Measurements from ENCODE around the gene CACNA2D3.
"Not testable (repeated sequence)": the region's sequence is repeated elsewhere in the genome, so short reads cannot be mapped to it uniquely, and the experiment has no call there.

CACNA2D3 gene

DNA sequence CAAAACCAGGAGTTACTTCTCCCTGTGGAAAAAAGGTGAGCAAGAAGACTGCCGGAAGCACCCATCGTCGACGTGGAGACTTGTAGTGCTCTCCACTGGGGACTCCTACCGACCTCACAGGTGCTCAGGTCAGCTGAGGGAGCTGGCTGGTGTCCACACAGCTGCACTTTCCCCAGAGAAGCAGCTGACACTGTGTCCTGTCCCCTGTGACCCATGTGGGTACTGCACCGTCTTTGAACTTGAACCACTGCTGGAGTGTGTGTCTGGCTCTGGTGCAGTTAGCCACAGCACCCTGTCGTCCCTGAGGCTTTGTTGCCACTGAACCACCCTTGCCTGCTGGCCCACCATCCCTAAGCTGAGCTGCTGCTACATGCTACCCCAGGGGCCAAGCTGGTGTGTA lies 270.8 kb downstream of the CACNA2D3 start:
- no peak for DNase-seq

DNA sequence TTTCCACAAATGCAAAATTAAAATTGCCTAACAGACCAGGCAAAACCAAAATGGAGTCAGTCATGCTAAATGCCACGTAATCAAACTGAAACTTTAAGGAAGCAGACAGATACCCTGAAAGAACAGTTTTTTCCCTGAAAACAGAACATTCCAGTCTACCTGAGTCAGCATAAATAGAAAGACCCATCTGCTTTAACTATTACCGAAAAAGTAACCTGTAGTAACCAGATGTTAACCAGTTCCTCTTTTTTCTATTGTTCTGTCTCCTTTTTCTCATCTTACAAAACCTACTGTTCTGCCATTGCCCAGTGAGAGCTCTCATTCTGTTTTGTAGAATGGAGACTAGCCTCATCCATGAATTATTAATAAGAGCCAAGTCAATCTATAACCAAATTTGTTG lies 286.0 kb downstream of the CACNA2D3 start:
- DNase-seq: no peak

DNA sequence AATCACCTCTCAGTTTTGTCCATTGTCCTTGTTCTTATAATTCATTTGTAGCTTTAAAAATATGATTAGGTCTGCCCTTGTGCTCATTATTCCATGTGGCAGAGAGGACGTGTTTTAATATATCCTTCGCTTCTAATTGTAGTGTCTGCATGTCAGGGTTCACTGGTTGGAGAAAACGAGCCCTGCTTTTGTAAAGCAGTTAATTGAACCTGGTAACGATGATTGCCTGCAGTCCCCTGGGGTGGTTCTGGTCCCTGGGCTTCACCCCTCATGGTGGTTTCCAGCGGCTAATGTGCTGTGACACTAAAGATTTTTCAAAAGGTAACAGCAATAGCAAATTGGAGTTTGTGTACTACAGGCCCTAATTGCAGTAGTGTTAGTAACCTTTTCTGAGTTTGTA lies 299.6 kb downstream of the CACNA2D3 start:
- no peak for DNase-seq

DNA sequence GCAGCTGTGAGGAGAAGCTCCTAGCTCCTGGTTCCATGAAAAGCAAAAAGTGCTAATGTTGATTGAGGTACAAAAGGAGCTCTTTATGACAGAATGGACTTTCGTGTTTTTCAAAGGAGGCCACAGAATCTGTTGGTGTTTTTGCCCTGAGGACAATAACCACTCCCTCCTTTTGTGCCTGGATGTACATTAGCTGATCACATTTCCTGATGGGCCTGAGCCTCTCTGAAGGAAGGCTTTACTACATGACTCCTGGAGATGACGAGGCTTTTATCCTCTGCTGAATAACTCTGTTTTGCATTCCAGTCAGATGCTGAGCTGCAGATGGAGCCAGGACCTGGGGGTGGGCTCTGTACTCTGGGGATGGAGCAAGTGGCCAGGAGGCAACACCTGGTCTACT lies 301.9 kb downstream of the CACNA2D3 start:
- no peak for DNase-seq

DNA sequence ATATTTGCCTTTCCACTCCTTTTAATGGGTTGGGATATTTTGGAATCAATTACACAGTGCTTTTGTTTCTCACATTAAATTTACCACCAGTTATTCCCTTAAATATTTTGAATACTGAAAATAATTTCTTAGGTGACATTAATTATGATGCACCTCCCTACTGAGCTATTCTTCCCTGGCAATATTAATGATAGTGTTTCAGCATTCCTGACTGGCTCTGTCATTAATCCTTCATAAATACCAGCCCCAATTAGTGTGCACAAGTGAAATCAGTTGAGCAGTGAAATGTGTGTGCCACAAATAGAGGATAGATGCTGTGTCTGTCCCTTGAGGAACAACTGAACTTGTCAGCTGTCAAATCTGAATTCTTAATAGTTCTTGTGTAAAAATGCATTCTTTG lies 304.0 kb downstream of the CACNA2D3 start:
- DNase-seq: no peak

DNA sequence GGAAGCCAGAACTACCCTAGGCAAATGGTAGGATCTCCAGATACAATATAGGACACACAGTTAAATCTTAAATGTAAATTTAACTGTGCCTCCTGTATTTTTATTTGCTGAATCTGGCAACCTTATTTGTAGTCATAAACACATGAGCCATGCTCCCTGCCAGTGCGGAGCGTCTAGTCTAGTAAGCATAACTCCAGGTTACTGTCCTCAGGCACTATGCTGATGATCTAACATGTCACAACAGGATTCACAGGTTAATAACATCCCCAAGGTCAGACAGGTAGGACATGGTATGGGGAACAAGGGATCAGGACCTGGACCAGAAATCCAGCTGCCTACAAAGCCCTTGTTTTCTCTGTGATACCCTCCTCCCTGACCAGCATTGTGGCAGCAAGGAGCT lies 305.1 kb downstream of the CACNA2D3 start:
- no peak for DNase-seq

DNA sequence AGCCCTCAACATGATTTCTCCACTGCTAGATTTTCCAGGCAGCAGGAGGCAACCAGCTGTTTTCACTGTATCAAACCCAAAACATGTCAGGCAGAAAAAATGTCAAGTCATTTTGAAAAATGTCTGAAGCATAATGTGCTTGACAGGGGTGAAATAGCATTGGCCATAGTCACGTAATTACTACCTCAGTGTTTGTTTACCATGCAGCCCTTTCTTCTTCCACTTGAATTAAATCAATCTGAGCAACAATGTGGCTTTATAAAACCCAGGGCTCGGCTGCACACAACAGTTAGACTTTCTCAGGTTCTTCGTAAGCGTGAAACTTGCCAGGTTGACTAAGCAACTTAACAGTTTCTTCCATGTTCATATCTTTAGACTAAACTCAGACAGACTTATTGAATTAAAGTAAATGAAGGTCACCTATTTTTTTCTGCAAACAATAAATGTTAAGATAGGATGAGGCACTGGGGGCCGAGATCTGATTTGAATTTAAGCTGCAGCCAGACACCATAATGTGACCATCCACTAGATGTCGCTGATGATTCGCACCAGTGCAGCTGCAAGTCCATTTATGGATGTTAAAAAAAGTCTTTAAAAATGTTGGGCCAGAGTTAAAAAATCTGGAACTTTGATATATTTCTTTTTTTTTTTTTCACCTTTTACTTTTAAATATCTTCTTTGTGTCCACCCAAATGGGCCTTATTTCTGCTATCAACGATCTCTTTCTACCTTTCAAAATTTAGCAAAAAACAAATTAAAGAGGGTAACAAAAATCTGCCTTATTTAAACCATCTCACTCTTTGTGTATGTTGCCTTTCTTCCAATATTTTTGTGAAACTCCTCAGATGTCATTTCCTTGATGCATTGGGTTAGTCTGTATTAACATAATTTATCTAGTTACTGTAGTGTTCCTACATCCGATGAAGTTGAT lies 305.9 kb downstream of the CACNA2D3 start:
- DNase-seq: peak in 1 of 2 experiments; percentile 2

DNA sequence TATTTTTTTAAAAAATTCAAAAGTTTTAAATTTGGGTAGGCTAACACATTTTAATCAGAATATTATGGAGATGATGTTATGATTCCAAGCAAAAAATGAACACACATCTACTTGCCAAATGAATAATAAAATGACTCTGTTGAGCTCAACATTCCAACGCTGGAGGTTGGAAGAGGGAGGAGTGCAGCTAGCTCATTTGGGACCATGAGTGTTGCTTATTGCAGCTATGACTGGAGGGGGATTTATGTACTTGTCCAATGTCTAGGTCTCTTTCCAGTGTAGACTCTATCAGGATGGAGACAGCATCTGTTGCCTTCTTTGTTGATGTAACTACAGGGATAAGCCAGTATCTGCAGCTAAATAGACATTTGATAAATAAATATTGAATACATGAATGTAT lies 310.6 kb downstream of the CACNA2D3 start:
- DNase-seq: no peak

DNA sequence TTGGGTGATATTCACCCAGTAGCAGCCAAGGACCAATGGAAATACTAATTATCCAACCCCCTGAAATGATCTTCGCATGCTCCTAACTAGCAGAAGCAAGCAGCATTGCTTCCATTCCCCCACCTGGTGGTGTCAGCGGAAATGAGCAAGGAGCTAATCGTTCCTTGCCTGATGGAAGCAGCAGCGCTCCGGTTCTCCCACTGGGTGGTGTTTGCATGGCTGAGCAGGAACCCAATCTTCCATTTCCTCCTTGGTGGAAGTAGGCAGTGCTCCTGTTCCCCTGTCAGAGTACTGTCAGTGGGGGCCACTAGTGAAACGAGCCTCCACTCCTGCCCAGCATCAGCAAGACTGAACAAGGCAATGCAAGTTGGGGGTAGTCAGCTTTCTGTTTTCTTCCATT lies 311.5 kb downstream of the CACNA2D3 start:
- DNase-seq: no peak

DNA sequence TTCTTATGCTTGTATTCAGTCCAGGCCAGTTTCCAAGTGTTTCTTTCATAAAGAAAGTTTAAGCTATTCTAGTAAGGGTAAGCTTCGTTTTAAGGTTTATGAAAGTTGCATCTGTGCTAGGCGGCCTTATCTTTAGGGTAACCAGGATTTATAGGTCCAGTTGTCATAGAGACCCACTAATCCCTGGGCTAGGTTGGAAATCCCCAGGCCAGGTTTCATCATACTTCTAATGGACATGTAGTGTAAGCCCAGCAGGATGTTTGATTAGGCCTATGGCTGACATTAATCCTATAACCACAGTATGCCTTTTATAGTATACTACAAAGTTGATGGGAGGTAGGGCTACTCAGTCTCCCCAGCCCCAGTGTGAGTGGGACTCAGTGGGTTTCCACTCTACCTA lies 312.4 kb downstream of the CACNA2D3 start:
- no peak for DNase-seq

DNA sequence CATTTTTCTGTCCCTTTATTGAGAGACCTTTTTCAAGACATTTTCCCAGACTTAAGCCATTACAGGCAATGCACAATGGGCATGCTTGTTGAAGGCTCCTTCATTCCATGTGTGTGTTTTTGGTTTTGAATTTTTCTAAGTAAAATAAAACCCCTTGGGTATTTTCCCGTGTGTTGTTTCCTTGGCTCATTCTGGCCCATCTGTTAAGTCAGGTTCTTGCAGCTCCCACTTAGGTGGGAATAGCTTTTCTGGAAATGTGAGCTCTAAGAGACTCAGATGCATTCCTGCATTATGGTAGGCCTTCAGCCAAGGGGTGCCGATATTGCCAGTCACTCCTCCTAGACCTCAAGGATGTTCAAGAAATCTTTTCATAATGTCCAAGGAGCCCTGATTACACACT lies 314.9 kb downstream of the CACNA2D3 start:
- DNase-seq: no peak

DNA sequence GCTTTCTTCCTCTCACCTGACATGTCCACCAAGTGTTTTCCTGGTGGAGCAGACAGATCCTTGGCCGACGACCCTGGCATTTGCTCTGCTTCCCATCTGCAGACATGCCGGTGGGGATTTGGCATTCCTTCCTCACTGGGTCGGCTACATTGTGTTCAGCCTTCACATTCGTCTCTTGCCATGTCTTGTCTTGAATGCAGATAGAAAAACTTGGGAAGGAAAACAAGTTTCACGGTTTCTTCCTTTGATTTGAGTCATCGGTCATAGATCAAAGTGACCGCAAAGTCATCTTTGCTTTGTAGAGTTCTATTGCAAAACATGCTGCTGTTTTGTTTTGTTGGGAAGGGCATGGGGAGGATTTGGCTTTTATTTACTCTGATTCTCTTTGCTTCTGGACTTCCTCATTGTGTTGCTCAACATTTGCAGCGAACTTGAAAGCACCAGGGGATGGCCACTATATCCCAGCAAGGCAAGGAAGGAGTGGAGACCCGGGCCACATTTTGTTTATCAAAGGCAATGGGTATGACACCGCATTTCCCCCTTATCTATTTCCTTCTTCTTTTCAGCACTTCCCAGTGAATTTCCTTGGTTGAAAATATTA lies 321.3 kb downstream of the CACNA2D3 start:
- no peak for DNase-seq

DNA sequence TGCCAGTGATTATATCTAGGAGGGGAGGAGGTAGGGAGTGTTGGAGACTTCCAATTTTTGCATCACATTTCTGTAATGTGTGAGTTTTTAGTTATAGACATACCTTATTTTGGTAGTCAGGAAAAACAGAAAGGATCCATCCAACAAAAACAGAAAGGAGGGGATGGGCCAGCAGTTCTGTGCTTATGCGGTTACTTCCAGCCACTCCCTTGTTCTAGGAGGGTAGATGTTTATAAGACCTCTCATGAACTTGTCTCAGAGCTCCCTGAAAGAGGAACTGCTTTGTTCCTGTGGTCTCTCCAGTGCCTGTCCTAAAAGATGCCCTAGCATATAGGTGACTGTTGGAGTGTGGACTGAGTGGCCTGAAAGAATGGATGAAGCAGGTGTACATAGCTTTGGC lies 323.3 kb downstream of the CACNA2D3 start:
- no peak for DNase-seq

DNA sequence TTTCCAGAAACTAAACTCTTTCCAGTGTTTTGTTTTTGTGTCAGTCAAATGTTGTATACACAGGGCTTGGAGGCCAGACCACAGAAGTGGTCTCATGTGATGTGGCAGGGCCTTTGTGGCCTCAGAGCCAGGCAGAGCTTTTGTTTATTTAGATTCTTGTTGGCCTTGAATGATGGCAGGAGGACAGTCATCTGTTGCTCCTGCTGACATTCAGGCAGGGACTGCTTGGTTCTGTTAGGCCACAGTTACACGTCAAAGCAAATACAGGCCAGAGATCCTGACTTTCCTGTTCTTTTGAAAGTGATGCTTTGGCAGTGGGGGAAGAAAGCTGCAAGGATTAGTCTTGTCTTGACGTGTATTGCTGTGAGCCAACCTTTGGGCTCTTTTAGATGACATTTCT lies 325.1 kb downstream of the CACNA2D3 start:
- DNase-seq: no peak

DNA sequence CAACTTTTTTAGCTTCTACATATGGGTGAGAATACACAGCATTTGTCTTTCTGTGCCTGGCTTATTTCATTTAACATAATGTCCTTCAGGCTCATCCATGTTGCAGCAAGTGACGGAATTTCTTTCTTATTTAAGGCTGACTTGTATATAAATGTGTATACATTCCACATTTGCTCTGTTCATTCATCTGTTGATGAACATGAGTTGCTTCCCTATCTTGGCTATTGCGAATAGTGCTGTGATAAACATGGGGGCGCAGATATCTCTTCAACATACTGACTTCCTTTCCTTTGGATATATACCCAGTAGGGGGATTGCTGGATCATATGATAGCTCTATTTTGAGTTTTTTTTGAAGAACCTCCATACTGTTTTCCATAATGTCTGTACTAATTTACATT lies 332.5 kb downstream of the CACNA2D3 start:
- DNase-seq: no peak

DNA sequence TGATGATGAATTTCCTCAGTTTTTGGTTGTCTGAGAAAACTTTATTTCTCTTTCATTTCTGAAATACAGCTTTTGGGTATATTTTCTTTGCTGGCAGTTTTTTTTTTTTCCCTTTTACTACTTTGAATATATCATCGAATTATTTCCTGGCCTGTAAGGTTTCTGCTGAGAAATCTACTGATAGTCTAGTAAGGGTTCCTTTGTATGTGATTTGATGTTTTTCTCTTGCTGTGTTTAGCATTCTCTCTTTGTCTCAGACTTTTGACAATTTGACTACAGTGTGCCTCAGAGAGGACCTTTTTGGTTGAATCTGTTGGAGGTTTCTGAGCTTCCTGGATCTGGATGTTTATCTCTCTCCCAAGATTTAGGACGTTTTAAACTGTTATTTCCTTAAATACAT lies 336.0 kb downstream of the CACNA2D3 start:
- no peak for DNase-seq

DNA sequence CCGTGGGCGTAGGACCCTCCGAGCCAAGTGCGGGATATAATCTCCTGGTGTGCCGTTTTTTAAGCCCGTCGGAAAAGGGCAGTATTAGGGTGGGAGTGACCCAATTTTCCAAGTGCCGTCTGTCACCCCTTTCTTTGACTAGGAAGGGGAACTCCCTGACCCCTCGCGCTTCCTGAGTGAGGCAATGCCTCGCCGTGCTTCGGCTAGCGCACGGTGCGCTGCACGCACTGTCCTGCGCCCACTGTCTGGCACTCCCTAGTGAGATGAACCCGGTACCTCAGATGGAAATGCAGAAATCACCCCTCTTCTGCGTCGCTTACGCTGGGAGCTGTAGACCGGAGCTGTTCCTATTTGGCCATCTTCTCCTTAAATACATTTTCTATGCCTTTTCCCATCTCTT lies 342.2 kb downstream of the CACNA2D3 start:
- not testable (repeated sequence) for DNase-seq

DNA sequence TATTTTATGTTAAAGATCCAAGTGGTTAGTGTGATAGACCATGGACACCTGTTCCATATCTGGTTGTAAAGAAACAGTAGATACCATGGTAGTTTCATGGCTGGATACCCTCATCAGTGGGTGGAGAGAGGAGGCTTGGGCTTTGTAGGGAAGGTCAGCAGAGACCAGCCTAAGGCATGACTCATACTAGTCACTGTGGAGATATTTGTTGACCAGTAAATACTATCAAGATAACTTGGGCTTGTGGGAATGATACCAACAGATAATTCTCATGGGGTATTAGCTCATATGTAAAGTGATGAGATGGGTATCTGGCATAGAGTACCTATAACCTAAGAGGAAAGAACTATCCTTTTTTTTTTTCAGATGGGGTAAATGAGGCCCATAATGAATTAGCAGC lies 354.5 kb downstream of the CACNA2D3 start:
- no peak for DNase-seq

DNA sequence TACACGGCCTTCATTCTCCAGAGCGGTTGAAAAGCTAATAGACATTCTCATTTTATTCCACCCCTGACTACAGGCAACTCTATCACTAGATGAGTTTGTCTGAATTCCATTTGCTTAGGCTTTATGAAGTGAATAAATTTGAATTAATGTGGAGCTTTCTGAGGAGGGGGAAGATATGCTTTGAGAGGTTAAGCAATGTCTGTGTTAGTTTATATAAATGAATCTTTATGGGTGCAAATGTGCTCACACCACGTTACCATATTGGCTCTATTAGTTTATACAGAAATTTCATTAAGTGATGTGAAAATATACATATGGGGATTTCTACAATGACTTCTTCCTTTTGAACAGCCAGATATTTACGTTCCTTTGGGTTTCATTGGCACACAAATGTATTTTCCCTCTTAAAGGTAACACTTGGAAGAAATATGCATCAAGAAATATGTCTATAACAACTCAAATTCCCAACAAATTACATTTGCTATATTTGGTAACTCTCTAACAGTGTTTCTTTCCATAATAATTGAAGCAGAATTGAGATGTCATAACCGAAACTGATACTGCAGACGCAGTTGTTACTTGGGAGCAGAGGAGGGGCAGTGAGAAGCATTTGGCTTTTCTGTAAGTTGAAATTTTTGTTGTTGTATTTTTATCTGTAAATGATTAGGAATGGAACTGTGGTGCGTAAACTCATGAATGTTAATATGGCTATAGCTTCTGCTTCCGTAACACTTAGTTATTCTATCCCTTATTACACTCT lies 359.4 kb downstream of the CACNA2D3 start:
- DNase-seq: no peak

DNA sequence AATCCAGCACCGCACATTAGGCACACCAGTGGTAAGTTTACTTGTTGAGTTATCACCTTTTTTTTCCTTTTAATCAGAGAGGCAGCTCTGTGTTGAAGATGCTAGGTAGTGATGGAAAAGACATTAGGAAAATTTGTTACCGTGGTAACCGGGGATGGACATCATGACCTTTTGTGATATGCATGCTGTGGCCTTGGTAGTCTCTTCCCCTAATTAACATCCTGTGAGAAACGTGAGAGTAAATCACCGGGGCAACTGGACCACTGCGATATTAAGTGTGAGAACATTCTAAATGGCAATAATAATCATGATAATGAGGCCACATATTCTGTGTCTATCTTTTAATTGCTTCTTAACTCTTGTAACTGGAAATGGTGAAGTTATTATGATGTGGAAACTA lies 362.0 kb downstream of the CACNA2D3 start:
- no peak for DNase-seq

DNA sequence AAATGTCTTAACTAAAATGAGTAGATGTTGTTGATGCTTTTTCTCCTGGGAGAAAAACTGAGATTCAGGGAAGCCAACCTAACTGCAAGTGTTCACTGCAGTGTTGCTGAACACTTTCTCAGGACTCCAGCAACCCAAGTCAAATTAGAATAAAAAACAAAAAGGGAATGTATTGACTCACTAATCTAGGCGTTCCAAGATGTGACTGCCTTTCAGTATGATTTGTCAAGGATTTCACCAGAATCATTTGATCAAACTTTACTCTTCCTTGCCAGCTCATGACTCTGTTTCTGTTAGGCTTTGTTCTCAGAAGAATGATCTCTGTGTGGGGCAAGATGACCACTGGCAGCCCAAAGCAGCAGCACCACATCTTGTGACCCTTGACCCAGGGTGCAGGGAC lies 364.0 kb downstream of the CACNA2D3 start:
- DNase-seq: no peak

DNA sequence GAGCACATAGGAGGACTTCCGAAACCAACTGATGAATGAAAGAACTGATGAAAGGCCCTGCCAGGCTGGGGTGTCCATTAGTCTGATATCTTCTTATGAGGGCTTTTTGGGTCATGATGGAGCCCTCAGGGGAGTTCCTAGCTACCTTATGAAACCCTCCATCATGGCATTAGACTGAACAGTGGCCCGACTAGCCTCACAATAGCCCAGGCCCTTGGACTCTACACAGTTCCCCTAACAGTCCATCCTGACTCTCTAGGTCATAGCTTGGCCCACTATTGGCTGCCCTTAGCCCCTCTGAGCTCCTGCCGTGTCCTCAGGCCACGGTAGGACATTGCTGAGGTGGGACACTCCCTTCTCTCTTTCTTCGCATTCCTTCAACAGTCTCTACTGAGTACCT lies 365.9 kb downstream of the CACNA2D3 start:
- no peak for DNase-seq

DNA sequence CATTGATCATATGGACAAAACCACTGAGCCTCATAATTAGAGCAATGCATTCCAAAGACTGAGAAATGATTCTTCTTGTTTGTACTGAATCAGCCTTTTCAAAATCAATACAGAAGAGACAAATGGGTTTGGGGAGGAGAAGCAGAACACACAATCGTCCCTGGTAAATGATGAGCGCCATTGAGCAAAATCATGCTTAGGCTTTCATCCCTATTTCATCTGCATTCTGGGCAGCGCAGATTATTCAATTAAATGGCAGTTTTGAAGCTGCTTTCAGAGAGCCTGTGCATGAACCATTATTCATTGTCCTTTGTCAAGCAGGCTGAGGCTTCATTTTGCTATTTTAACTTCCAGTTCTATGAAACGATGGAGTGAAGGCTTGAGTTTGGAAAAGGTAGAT lies 371.9 kb downstream of the CACNA2D3 start:
- no peak for DNase-seq

DNA sequence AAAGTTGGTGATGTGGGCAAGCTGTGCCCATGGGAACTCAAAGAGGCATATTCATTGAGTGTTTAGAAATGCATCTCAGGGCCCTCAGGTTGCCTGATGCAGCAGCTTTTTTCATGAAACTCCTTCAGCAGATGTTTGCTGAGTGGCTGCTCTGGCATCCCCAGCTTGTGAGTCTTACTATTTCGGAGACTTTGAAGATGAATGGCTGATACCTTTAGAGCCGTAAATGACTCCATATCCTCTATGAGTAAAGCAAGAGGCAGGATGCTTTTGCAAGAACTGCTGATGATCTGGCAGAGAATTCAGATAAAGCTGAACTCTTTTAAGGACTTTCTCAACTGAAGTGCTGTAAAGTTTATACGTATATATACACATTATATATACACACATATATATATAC lies 384.3 kb downstream of the CACNA2D3 start:
- DNase-seq: no peak
